A673 (cell line): Measurements from ENCODE around the gene SLC7A9. TPM values are rescaled to one million over a fixed set of nuclear protein-coding genes. Genes with fewer than 3 reads are reported as not detected.

Experiments
- BruUV-seq: library from RNA; stranded (reverse); fragments of 400-500 nt; replicated peaks from 2 replicates; lab custom pipeline; 2021; lab: Mats Ljungman, UMichigan
- CTCF ChIA-PET: fragments of 300-600 bp; sonication (Branson Sonifier 250); formaldehyde crosslinking; loops from one replicate; lab custom pipeline; 2022; ENCODE audit warnings: antibody characterized with exemption; lab: Charles Lee
- POLR2A ChIA-PET: fragments of 300-600 bp; sonication (Branson Sonifier 250); formaldehyde crosslinking; loops from one replicate; lab custom pipeline; 2022; ENCODE audit warnings: antibody characterized with exemption; ENCODE audit not compliant: low non-redundant PET; lab: Charles Lee
- DNase-seq: peaks from one replicate; pipeline ENCODE4 v3.0.0-alpha.2; 2015; ENCODE audit warnings: low spot score
- H3K27ac ChIP-seq: fragments of 200-600 bp; sonication (generic); 2 replicates; pipeline ENCODE4 v1.5.1; 2016; ENCODE audit warnings: mixed run types, low read depth, mild to moderate bottlenecking, mixed read lengths, antibody characterized with exemption, low read length; ENCODE audit not compliant: poor library complexity, severe bottlenecking
- H3K27me3 ChIP-seq: fragments of 200-600 bp; sonication (generic); replicated peaks from 2 replicates; pipeline ENCODE4 v1.6.1; 2017; ENCODE audit warnings: mixed run types, low read depth, mild to moderate bottlenecking, mixed read lengths, antibody characterized with exemption, low read length; ENCODE audit not compliant: insufficient read depth, poor library complexity
- H3K36me3 ChIP-seq: fragments of 200-600 bp; sonication (generic); 2 replicates; pipeline ENCODE4 v1.6.1; 2016; ENCODE audit warnings: mixed run types, mild to moderate bottlenecking, mixed read lengths, antibody characterized with exemption, low read length; ENCODE audit not compliant: insufficient read depth, poor library complexity, severe bottlenecking
- H3K4me1 ChIP-seq: fragments of 200-600 bp; sonication (generic); 2 replicates; pipeline ENCODE4 v1.6.1; 2017; ENCODE audit warnings: mixed run types, mild to moderate bottlenecking, mixed read lengths, antibody characterized with exemption, low read length; ENCODE audit not compliant: insufficient read depth, poor library complexity, severe bottlenecking
- H3K4me3 ChIP-seq: fragments of 200-600 bp; sonication (generic); 2 replicates; pipeline ENCODE4 v1.5.1; 2016; ENCODE audit warnings: low read depth, mixed run types, mild to moderate bottlenecking, mixed read lengths, low read length; ENCODE audit not compliant: poor library complexity, severe bottlenecking
- H3K9me3 ChIP-seq: fragments of 200-600 bp; sonication (generic); 2 replicates; pipeline ENCODE4 v1.6.1; 2016; ENCODE audit warnings: mixed run types, low read depth, mild to moderate bottlenecking, mixed read lengths, antibody characterized with exemption, low read length; ENCODE audit not compliant: poor library complexity, severe bottlenecking
- CTCF ChIP-seq: fragments of 300-800, 200-600 bp; sonication (generic); conservative IDR thresholded peaks from 2 replicates; pipeline ENCODE4 v1.5.1; 2017; ENCODE audit warnings: low read depth, mild to moderate bottlenecking, antibody characterized with exemption, low read length, moderate library complexity, mixed read lengths
- EZH2 ChIP-seq: fragments of 200-600 bp; sonication (generic); IDR thresholded peaks from 2 replicates; pipeline ENCODE4 v1.6.1; 2017; ENCODE audit warnings: borderline replicate concordance, low read depth, mild to moderate bottlenecking, mixed read lengths, antibody characterized with exemption, low read length; ENCODE audit not compliant: poor library complexity, severe bottlenecking
- intact Hi-C: fragments of 100-400 bp; cut with micrococcal nuclease; formaldehyde crosslinking; loops from one replicate; pipeline ENCODE4 v1.10.0; 2022; ENCODE audit not compliant: unreplicated experiment
- total RNA-seq: library from RNA; stranded (reverse); gene quantifications from 2 replicates; pipeline ENCODE4 v1.2.3, GENCODE V29; 2021

The SLC7A9 gene
- total RNA-seq, 1 experiment from 2014 or later: 0.34 TPM

DNA sequence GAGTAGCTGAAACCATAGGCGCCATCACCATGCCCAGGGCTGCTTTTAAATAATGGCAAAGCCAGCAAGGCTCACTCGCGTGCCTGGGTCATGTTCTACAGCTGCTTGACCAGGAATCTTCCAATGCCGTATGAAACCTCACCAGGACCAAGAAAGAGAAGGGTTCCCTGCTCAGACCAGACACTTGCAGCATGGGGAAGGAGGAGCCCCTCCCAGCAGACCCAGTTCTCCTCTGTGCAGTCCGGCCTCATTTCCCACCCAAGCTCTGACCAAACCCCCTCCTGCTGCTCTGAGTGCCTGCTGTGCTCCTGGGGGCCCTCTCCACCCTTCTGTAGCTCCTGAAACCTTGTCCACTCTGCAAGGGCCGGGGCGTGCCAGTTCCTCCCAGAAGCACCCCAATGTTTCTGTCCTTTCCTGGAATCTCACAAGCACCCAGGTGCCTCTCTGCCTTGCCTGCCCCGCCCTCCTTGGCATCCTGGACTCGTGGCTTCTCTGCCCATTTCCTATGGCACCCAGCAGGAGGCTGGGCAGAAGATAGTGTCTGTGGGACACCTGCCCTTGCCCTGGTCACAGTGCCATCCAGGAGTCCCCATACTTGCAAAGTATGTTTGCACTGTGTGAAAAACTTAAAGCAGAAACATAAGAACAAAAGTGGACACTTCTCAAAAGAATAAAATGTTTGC lies 6.8 kb upstream of the SLC7A9 start:
- TSS peak; percentile 39 for BruUV-seq
- Histone ChIP-seq H3K36me3 (no peaks in the 10 kb centered on the region), H3K4me3 (no peak overlapping the region), H3K4me1 (no peaks in the 10 kb centered on the region), H3K9me3 (no peaks in the 10 kb centered on the region), H3K27ac (no peak overlapping the region), H3K27me3 (no peaks in the 10 kb centered on the region)
- DNase-seq: no peak
- TF ChIP-seq EZH2: no peak
- TF ChIP-seq CTCF: no peak
- ChIA-PET POLR2A (no interaction called here), CTCF (no interaction called here)
- intact Hi-C loops: no loop called here

- Histone ChIP-seq H3K9me3 (no peaks in the 10 kb centered on the region), H3K27ac (no peak overlapping the region), H3K4me3 (no peak overlapping the region), H3K4me1 (no peaks in the 10 kb centered on the region), H3K27me3 (no peaks in the 10 kb centered on the region), H3K36me3 (no peaks in the 10 kb centered on the region)
- BruUV-seq: no TSS peak
- TF ChIP-seq EZH2: no peak
- TF ChIP-seq CTCF: no peak
- ChIA-PET CTCF (no interaction called here), POLR2A (no interaction called here)
- intact Hi-C loops: no loop called here
- DNase-seq: no peak
These were observed 5.9 kb upstream of the SLC7A9 start for GRCh38 chr19:32875428-32875827.

DNA sequence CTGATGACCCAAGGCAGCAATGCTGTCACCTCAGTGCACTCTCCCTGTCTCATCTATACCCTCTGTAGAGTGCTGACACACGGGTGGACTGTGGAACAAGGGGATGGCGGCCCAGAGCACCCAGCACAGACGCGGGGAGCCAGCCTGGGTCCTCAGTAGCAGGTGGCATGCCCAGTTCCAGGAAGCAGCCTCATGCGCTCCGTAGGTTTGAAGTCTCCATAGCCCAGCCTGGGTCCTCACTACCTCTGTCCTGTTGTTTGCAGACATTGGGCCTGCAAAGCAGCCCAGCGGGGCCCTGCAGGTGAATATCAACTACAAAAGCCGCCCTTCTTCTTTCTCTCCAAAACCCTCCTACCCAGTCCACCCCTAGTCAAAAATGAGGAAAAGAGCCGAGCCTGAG lies 5.0 kb upstream of the SLC7A9 start:
- CTCF ChIA-PET: no interaction called here

More for the DNA sequence above, 5.0 kb upstream of the SLC7A9 start:
- no peak for TF ChIP-seq CTCF
- TF ChIP-seq EZH2: no peak
- Histone ChIP-seq H3K36me3 (no peaks in the 10 kb centered on the region), H3K27ac (no peak overlapping the region), H3K4me3 (no peak overlapping the region), H3K4me1 (no peaks in the 10 kb centered on the region), H3K27me3 (no peaks in the 10 kb centered on the region), H3K9me3 (no peaks in the 10 kb centered on the region)
- DNase-seq: no peak
- BruUV-seq: no TSS peak
- intact Hi-C loops: no loop called here
- POLR2A ChIA-PET: no interaction called here
